CD14-positive monocyte (primary cell): ENCODE data around the gene CPS1. TPM values are rescaled to one million over a fixed set of nuclear protein-coding genes. Genes with fewer than 3 reads are reported as not detected.

Experiments
- DNase-seq, 3 donors: peaks; one replicate each; pipeline ENCODE4 v3.0.0-alpha.2; 2011 to 2022
- H2AFZ ChIP-seq: 2 replicates; pipeline ENCODE4 v1.6.0; 2012; ENCODE audit warnings: mild to moderate bottlenecking, low read depth, low read length, inconsistent platforms; ENCODE audit not compliant: insufficient read depth, poor library complexity, severe bottlenecking
- H3K27ac ChIP-seq, 2 donors: 1 replicate in 1 of 2; 2 replicates in 1 of 2; pipeline ENCODE4 v1.5.1; 2012 to 2013; ENCODE audit warnings: low read length in 2 of 2, control low read depth in 1 of 2, inconsistent platforms in 1 of 2, low read depth in 1 of 2, mild to moderate bottlenecking in 1 of 2
- H3K27me3 ChIP-seq, 2 donors: one replicate each; pipeline versions ENCODE4 v1.6.0 to v1.6.1; 2011 to 2013; ENCODE audit warnings: low read length in 2 of 2; ENCODE audit not compliant: control insufficient read depth in 2 of 2, insufficient read depth in 2 of 2
- H3K36me3 ChIP-seq, 2 donors: replicated peaks in 1 of 2; 1 replicate in 1 of 2; 2 replicates in 1 of 2; pipeline versions ENCODE4 v1.5.1 to v1.6.1; 2012 to 2013; ENCODE audit warnings: low read length in 2 of 2, control low read depth in 1 of 2, inconsistent platforms in 1 of 2, mild to moderate bottlenecking in 1 of 2; ENCODE audit not compliant: insufficient read depth in 2 of 2, control insufficient read depth in 1 of 2
- H3K4me1 ChIP-seq, 2 donors: 1 replicate in 1 of 2; 2 replicates in 1 of 2; pipeline versions ENCODE4 v1.5.1 to v1.6.1; 2012 to 2013; ENCODE audit warnings: low read length in 2 of 2, control low read depth in 1 of 2, inconsistent platforms in 1 of 2, mild to moderate bottlenecking in 1 of 2, moderate library complexity in 1 of 2; ENCODE audit not compliant: insufficient read depth in 2 of 2, control insufficient read depth in 1 of 2
- H3K4me2 ChIP-seq: replicated peaks from 2 replicates; pipeline ENCODE3; 2012; ENCODE audit warnings: low read length, moderate library complexity, mild to moderate bottlenecking; ENCODE audit not compliant: poor library complexity, severe bottlenecking; ENCODE audit errors: extremely low read depth
- H3K4me3 ChIP-seq, 3 experiments: fragments of 200-600 bp in 1 of 3; sonication (generic) in 1 of 3; replicated peaks in 1 of 3; 1 replicate in 2 of 3; 2 replicates in 1 of 3; pipeline ENCODE4 v1.5.1; 2011 to 2013; ENCODE audit warnings: low read length in 3 of 3, mild to moderate bottlenecking in 3 of 3, control low read depth in 2 of 3, low read depth in 2 of 3, inconsistent platforms in 1 of 3, moderate library complexity in 1 of 3
- H3K79me2 ChIP-seq: 2 replicates; pipeline ENCODE4 v1.6.0; 2012; ENCODE audit warnings: mild to moderate bottlenecking, control low read depth, inconsistent platforms, low read length, moderate library complexity; ENCODE audit not compliant: insufficient read depth
- H3K9ac ChIP-seq: 2 replicates; pipeline ENCODE4 v1.6.0; 2017; ENCODE audit warnings: low read length, mild to moderate bottlenecking; ENCODE audit not compliant: insufficient read depth, poor library complexity, severe bottlenecking
- H3K9me3 ChIP-seq, 2 donors: replicated peaks in 1 of 2; 1 replicate in 1 of 2; 2 replicates in 1 of 2; pipeline versions ENCODE4 v1.5.1 to v1.6.1; 2012 to 2013; ENCODE audit warnings: low read length in 2 of 2, control low read depth in 1 of 2; ENCODE audit not compliant: control insufficient read depth in 1 of 2, insufficient read depth in 1 of 2
- H4K20me1 ChIP-seq: 2 replicates; pipeline ENCODE4 v1.6.0; 2012; ENCODE audit warnings: mild to moderate bottlenecking, low read length, control low read depth, moderate library complexity; ENCODE audit not compliant: insufficient read depth
- H3K27ac Mint-ChIP-seq, 7 donors: one replicate each; pipeline ENCODE4 v1.8.0; 2020; ENCODE audit warnings: mild to moderate bottlenecking in 7 of 7, mixed read lengths in 7 of 7, moderate library complexity in 6 of 7, inconsistent platforms in 2 of 7
- H3K27me3 Mint-ChIP-seq, 3 donors: one replicate each; pipeline ENCODE4 v1.8.0; 2021 to 2022; ENCODE audit warnings: low read depth in 3 of 3, mild to moderate bottlenecking in 3 of 3, mixed read lengths in 3 of 3, moderate library complexity in 3 of 3, inconsistent platforms in 1 of 3
- H3K36me3 Mint-ChIP-seq, 2 donors: one replicate each; pipeline ENCODE4 v1.8.0; 2020; ENCODE audit warnings: mixed read lengths in 2 of 2, inconsistent platforms in 1 of 2, mild to moderate bottlenecking in 1 of 2
- H3K4me1 Mint-ChIP-seq: one replicate; pipeline ENCODE4 v1.8.0; 2020; ENCODE audit warnings: mild to moderate bottlenecking, mixed read lengths
- H3K4me3 Mint-ChIP-seq, 2 donors: one replicate each; pipeline ENCODE4 v1.8.0; 2020; ENCODE audit warnings: mild to moderate bottlenecking in 2 of 2, mixed read lengths in 2 of 2, moderate library complexity in 1 of 2
- H3K9me3 Mint-ChIP-seq, 7 donors: one replicate each; pipeline ENCODE4 v1.8.0; 2020 to 2022; ENCODE audit warnings: mixed read lengths in 7 of 7, mild to moderate bottlenecking in 6 of 7, moderate library complexity in 6 of 7, inconsistent platforms in 2 of 7
- WGBS: methylation state at CpG from one replicate; pipeline ENCODE4 v1.1.5; 2013; ENCODE audit warnings: missing lambda C conversion rate; ENCODE audit not compliant: insufficient coverage; 5-methylcytosine and 5-hydroxymethylcytosine counted together
- intact Hi-C, 2 donors: fragments of 100-400 bp; cut with micrococcal nuclease; formaldehyde crosslinking; loops; one replicate each; pipeline versions ENCODE4 v1.15.0 to v1.15.1; 2023
- polyA plus RNA-seq, 3 donors: library from polyadenylated mRNA; depleted of rRNA in 1 of 3; unstranded in 2 of 3; stranded (reverse) in 1 of 3; fragments of 300-500 nt in 2 of 3; fragments of >200 nt in 1 of 3; fragmentation: Illumina TruSeq in 2 of 3; gene quantifications; 1 replicate in 2 of 3; 2 replicates in 1 of 3; pipeline ENCODE4 v1.2.3, GENCODE V29; 2012 to 2021
- TF ChIP-seq, protein P1 (sequence below): fragments of 200-600 bp; IDR thresholded peaks from one replicate; pipeline ENCODE4 v1.8.0; 2022; ENCODE audit warnings: antibody characterized with exemption, mild to moderate bottlenecking

The CPS1 gene
- polyA plus RNA-seq, 3 donors = not detected

DNA sequence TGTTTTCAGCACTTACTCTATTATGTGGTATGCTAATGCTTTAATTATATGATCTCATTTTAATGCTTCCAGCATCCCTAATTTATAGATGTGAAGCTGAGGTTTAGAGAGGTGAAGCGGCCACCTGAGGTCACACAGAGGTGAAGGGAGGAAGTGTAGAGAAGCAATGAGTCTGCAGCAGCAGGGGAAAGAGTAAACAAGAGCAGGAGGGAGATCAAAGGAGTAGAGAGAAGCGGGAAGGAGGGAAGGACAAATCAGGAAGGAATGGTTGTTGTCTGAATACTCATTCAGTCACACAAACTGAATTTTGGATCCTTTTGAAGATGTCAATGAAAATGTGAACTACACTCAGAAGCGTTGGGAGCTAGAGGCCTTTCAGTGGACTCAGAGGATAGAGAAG is 130.0 kb downstream of the CPS1 start:
- H3K36me3 ChIP-seq = no peaks in the 10 kb centered on the region
- intact Hi-C loops = no loop called here
- Mint-ChIP-seq H3K4me3 (no peak overlapping the region), H3K27ac (no peak overlapping the region), H3K27me3 (no peaks in the 10 kb centered on the region), H3K4me1 (no peaks in the 10 kb centered on the region), H3K36me3 (no peaks in the 10 kb centered on the region), H3K9me3 (peaks cover 0 to 5% (median 2%) of the 10 kb centered on the region in 7 donors)
- no peak for DNase-seq
- WGBS = 56% methylated on average over 2 of the region's 3 CpGs
- H3K27ac ChIP-seq = no peak overlapping the region
- no peaks in the 10 kb centered on the region for H3K79me2 ChIP-seq
- TF ChIP-seq, protein P1, sequence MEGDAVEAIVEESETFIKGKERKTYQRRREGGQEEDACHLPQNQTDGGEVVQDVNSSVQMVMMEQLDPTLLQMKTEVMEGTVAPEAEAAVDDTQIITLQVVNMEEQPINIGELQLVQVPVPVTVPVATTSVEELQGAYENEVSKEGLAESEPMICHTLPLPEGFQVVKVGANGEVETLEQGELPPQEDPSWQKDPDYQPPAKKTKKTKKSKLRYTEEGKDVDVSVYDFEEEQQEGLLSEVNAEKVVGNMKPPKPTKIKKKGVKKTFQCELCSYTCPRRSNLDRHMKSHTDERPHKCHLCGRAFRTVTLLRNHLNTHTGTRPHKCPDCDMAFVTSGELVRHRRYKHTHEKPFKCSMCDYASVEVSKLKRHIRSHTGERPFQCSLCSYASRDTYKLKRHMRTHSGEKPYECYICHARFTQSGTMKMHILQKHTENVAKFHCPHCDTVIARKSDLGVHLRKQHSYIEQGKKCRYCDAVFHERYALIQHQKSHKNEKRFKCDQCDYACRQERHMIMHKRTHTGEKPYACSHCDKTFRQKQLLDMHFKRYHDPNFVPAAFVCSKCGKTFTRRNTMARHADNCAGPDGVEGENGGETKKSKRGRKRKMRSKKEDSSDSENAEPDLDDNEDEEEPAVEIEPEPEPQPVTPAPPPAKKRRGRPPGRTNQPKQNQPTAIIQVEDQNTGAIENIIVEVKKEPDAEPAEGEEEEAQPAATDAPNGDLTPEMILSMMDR = no peak
- H2AFZ ChIP-seq = no peak overlapping the region
- no peaks in the 10 kb centered on the region for H4K20me1 ChIP-seq
- no peaks in the 10 kb centered on the region for H3K4me1 ChIP-seq
- H3K9ac ChIP-seq = no peak overlapping the region
- H3K4me2 ChIP-seq = no peak overlapping the region
- H3K4me3 ChIP-seq = no peak overlapping the region
- no peaks in the 10 kb centered on the region for H3K9me3 ChIP-seq
- no peaks in the 10 kb centered on the region for H3K27me3 ChIP-seq

- Mint-ChIP-seq H3K27ac (no peak overlapping the region), H3K9me3 (peaks cover 0 to 5% (median 2%) of the 10 kb centered on the region in 7 donors), H3K4me1 (no peaks in the 10 kb centered on the region), H3K4me3 (no peak overlapping the region), H3K36me3 (no peaks in the 10 kb centered on the region), H3K27me3 (no peaks in the 10 kb centered on the region)
- no peak overlapping the region for H3K27ac ChIP-seq
- H3K4me1 ChIP-seq = no peaks in the 10 kb centered on the region
- H3K79me2 ChIP-seq = no peaks in the 10 kb centered on the region
- TF ChIP-seq, protein P1 = no peak
- no peak overlapping the region for H2AFZ ChIP-seq
- no peak overlapping the region for H3K4me2 ChIP-seq
- DNase-seq = no peak
- no peaks in the 10 kb centered on the region for H3K27me3 ChIP-seq
- H3K9ac ChIP-seq = no peak overlapping the region
- intact Hi-C loops = no loop called here
- H3K36me3 ChIP-seq = no peaks in the 10 kb centered on the region
- no peak overlapping the region for H3K4me3 ChIP-seq
- H4K20me1 ChIP-seq = no peaks in the 10 kb centered on the region
- H3K9me3 ChIP-seq = no peaks in the 10 kb centered on the region
- no CpG with 5 or more reads among the region's 1 CpG for WGBS
Measured at GRCh38 chr2:210687786-210688470, 131.5 kb downstream of the CPS1 start.
